Right lung (tissue), 5 donors: ENCODE results near the gene ZNF485. TPM values are rescaled to one million over a fixed set of nuclear protein-coding genes. Genes with fewer than 3 reads are reported as not detected.
"Not testable (repeated sequence)": the region's sequence is repeated elsewhere in the genome, so short reads cannot be mapped to it uniquely, and the experiment has no call there.

Experiments
- DNase-seq, 2 donors: peaks; one replicate each; pipeline ENCODE4 v3.0.0-alpha.2; 2013
- polyA plus RNA-seq, 5 donors: library from polyadenylated mRNA; unstranded; fragments of 120-200 nt; gene quantifications; one replicate each; pipeline versions ENCODE4 v1.2.1 to v1.2.3, GENCODE V29; 2013; ENCODE audit warnings: inconsistent platforms in 1 of 5, low replicate concordance in 1 of 5; ENCODE audit not compliant: insufficient read length in 5 of 5, insufficient read depth in 1 of 5

Gene ZNF485
- polyA plus RNA-seq, 5 donors = 3.8 to 5.9 (median 5.9) TPM

- not testable (repeated sequence) for DNase-seq
These were observed 4.7 kb upstream of the ZNF485 start for GRCh38 chr10:43601576-43601975.

GRCh38 chr10:43605850-43606322 is 352 bp upstream of the ZNF485 start:
- no peak for DNase-seq

- DNase-seq = no peak
These were observed 948 bp downstream of the ZNF485 start for GRCh38 chr10:43607199-43607573.

DNA sequence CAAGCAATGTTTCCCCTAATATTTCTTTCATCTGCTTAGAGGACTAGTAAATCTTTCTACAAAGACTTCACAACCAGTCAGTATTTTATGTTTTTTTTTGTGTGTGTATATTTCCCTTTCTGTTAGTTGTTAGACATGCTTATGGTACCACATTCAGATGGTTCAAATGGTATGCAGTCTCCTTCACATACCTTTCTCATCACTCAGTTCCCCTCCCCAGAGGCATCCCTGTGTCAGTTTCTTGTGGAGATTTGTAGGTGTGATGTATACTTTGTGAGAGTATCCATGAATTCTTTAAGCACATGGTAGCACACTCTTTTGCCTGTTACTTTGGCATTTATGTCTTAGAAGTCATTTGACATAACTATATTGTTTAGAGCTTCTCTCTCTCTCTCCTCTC is 4.4 kb downstream of the ZNF485 start:
- DNase-seq = no peak

- no peak for DNase-seq
These were observed 10.6 kb downstream of the ZNF485 start for GRCh38 chr10:43616697-43617370.

- no peak for DNase-seq
These were observed 13.1 kb downstream of the ZNF485 start for GRCh38 chr10:43619368-43619767.

- DNase-seq = no peak
These were observed 15.8 kb downstream of the ZNF485 start for GRCh38 chr10:43622038-43622437.

DNA sequence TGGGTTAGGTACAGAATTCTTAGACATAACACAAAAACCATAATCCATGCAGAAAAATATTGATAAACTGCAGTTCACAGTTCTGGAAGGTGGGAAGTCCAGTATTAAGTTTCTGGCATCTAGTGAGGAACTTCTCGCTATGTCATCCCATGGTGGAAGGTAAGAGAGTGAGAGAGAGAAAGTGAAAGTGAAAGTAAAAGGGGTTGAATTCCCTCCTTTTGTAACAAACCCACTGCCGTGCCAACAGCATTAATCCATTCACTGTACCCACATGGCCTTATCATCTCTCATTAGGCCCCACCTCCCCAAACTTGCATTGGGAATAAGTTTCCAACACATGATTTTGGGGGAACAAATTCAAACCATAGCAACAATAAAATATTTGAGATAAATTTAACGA is 17.1 kb downstream of the ZNF485 start:
- DNase-seq = no peak

- DNase-seq = no peak
These were observed 21.7 kb downstream of the ZNF485 start for GRCh38 chr10:43627942-43628341.

- DNase-seq = no peak
These were observed 22.7 kb downstream of the ZNF485 start for GRCh38 chr10:43628956-43629355.

DNA sequence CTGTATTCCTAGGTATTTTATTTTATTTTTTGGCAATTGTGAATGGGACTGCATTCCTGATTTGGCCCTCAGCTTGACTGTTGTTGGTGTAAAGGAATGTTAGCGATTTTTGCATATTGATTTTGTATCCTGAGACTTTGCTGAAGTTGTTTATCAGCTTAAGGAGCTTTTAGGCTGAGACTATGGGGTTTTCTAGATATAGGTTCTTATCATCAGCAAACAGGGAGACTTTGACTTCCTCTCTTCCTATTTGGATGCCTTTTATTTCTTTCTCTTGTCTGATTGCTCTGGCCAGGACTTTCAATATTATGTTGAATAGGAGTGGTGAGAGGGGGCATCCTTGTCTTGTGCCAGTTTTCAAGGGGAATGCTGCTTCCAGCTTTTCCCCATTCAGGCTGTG is 29.6 kb downstream of the ZNF485 start:
- not testable (repeated sequence) for DNase-seq

DNA sequence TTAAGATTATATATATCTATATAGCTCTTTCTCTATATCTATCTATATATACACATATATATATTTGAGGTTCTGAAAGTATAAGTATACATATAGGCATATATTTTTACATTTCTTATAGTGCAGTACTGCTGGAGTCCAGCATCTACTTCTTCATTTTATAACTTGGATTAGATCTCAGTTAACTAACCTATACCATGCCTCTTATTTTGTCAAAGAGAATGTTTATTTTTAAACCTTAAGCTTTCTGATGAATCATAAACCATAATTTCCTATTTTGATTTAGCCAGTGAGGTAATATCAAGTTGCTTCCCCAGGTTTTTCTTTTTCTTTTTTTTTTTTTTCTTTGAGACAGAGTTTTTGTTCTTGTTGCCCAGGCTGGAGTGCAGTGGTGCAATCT is 34.4 kb downstream of the ZNF485 start:
- DNase-seq = no peak

DNA sequence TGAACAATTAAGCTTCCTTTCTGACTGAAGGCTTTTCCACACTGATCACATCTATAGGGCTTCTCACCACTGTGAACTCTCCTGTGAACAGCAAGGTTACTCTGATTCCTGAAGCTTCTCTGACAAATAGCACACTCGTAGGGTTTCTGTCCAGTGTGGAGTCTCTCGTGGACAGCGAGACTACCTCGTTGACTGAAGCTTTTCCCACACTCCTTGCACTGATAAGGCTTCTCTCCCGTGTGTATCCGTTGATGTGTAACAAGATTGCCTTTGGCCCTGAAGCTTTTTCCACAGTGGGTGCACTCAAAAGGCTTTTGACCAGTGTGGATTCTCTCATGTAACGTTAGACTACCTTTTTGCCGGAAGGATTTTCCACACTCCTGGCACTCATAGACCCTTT is 38.0 kb downstream of the ZNF485 start:
- DNase-seq = no peak

DNA sequence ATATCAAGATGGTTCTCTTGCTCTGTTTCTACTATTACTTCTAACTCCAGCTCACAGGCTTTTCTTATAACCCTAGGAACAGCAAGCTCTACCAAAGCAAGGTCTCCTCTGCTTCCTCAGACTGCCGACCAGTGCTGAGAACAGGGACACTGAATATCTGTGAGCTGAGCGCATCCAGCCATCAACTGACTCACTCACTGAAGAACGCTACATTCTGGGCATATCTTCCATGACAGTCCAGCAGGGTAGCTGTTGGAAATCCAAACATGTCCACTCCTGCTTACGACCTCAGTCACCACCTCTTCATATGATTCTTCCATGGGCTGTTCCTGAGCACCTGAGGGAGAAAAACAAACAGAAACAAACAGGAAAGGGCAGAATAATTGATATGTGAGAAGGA is 39.6 kb downstream of the ZNF485 start:
- DNase-seq = no peak

DNA sequence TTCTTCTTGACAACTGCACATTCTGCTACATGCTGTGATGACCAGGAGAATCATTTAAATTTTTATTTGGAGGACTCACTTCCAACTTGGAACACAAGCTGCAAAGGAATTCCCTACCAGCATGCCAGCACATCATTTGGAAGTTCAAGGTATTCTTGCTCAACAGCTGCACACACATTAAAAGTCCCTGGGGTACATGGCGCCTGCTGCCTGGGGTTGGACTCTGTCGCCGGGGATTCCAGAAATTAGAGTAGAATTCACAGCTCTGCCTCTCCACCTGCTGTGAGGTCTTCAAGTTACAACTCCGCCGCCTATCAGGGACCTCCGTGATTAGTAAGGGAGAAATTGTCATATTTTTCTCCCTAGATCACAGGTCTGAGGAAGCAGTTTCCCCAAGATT is 41.3 kb downstream of the ZNF485 start:
- no peak for DNase-seq

- no peak for DNase-seq
These were observed 41.8 kb downstream of the ZNF485 start for GRCh38 chr10:43648095-43648397.

- peak; percentile 83 to 88 for DNase-seq
These were observed 42.4 kb downstream of the ZNF485 start, which contains the start of gene ZNF32 for GRCh38 chr10:43648398-43649184. TSS of gene ZNF32 (minus strand) at chr10:43648881. CDS start at chr10:43646133, 2,748 bp downstream.

GRCh38 chr10:43649185-43649523 is 42.9 kb downstream of the ZNF485 start:
- no peak for DNase-seq

GRCh38 chr10:43653746-43654145 is 47.5 kb downstream of the ZNF485 start:
- DNase-seq = no peak

DNA sequence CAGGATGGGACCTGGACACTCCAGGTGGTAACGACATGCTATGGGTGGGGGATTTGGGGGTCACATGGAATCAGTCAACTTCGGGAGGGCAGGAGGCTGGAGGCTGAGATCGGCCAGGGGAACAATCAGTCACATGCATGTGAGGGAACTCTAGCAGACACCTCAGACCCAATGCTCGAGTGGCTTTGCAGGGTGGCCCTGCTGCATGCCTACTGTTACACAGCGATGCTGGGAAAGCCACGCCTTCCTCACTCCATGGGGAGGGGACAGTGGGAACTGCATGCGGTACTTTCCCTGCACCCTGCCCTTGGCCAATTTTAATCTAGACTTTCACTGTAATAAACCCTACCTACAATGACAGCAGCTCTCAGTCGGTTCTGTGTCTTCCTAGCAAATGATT is 49.1 kb downstream of the ZNF485 start:
- DNase-seq = no peak

GRCh38 chr10:43658227-43658626 is 52.0 kb downstream of the ZNF485 start:
- DNase-seq = no peak

- no peak for DNase-seq
These were observed 58.8 kb downstream of the ZNF485 start for GRCh38 chr10:43665054-43665453.

GRCh38 chr10:43666552-43666951 is 60.3 kb downstream of the ZNF485 start:
- DNase-seq = no peak

GRCh38 chr10:43667317-43667731 is 61.1 kb downstream of the ZNF485 start:
- no peak for DNase-seq
